GM19025 (cell line): Measurements from ENCODE around the gene PRPF6.
"Not testable (repeated sequence)": the region's sequence is repeated elsewhere in the genome, so short reads cannot be mapped to it uniquely, and the experiment has no call there.

ENCODE experiments used
- ATAC-seq: cut with Tn5 transposase; IDR thresholded peaks from one replicate; pipeline ENCODE4 v1.9.1; 2021; ENCODE audit warnings: mild to moderate bottlenecking, low read depth, moderate library complexity; ENCODE audit not compliant: unreplicated experiment

The PRPF6 gene

DNA sequence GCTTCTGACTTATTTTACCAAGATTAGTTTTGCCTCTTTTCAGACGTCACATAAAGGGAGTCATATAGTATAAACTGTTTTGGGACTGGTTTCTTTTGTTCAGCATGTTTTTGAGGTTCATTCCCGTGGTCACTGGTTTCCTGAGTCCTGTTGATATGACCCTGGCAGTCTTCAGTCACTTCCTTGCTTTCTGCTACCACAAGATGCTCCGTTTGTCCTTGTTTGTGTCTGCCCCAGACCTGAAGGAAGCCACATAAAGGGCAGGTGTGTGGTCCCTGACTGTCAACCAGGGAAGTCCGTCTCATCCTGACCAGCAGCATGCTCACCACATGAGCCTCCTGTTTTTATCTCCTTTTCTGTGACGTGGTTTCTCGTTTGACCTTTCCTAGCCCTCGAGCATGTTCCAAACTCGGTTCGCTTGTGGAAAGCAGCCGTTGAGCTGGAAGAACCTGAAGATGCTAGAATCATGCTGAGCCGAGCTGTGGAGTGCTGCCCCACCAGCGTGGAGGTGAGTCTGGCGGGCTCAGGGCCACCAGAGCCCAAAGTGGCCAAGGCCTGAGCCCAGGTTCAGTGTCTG lies 29.0 kb downstream of the PRPF6 start:
- ATAC-seq = no peak

DNA sequence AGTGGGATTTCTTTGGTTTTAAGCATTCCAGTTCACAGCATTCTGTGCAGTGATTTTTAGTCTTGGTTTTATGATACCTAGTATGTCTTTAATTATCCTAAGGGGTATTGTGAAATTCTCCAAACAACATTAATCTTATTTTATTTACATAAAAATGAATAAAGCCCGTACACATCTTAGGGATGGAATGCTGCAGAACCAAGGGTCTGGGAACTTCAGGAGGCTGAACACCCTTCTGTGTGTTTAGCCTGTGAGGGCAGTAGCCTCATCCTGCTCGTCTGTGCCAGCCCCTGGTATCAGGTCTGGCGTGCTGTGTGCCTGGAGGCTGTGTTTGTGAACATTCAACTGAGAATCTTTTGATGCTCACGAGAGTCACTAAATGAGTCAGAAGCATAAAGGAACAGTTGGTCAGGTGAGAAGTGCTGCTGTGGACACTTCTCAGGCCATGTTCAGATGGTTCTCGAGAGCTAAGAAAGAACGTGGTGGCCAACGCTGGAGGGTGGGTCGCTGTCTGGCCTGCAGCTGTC lies 29.8 kb downstream of the PRPF6 start:
- no peak for ATAC-seq

DNA sequence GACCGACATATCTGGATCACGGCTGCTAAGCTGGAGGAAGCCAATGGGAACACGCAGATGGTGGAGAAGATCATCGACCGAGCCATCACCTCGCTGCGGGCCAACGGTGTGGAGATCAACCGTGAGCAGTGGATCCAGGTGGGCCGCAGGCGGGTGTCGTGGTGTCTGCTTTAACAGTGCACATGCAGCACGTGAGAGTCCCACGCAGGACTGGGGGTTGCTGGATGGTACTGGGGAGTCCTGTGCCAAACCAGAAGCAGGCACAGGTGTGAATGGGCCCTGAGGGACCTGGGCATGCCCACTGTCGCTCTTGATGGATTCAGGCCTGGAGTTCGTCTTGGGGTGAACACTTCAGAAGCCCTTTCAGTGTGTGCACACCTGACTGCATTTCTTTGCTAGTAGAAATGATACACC lies 30.4 kb downstream of the PRPF6 start:
- no peak for ATAC-seq

DNA sequence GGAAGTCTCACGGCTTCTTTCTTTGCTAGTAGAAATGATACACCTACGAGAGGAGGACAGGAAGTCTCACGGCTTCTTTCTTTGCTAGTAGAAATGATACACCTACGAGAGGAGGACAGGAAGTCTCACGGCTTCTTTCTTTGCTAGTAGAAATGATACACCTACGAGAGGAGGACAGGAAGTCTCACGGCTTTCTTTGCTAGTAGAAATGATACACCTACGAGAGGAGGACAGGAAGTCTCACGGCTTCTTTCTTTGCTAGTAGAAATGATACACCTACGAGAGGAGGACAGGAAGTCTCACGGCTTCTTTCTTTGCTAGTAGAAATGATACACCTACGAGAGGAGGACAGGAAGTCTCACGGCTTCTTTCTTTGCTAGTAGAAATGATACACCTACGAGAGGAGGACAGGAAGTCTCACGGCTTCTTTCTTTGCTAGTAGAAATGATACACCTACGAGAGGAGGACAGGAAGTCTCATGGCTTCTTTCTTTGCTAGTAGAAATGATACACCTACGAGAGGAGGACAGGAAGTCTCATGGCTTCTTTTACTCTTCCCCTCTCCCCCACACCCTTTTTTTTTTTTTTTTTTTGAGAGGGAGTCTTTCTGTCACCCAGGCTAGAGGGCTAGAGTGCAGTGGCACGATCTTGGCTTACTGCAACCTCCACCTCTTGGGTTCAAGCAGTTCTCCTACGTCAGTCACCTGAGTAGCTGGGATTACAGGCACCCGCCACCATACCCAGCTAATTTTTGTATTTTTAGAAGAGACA lies 31.6 kb downstream of the PRPF6 start:
- ATAC-seq = not testable (repeated sequence)

DNA sequence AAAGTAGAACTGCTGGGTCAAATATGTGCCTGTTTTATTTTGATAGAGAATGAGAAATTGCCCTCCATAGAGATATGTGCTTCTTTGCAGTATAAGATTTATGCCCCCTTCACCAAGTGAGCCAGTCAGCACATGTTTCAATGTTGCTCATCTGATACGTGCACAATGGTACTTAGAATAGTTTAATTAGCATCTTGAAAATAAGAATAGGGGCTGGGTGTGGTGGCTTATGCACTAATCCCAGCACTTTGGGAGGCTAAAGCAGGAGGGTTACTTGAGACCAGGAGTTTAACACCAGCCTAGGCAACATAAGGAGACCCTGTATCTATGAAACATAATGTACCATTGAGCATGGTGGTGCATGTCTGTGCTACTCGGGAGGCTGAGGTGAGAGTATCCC lies 34.7 kb downstream of the PRPF6 start:
- no peak for ATAC-seq

DNA sequence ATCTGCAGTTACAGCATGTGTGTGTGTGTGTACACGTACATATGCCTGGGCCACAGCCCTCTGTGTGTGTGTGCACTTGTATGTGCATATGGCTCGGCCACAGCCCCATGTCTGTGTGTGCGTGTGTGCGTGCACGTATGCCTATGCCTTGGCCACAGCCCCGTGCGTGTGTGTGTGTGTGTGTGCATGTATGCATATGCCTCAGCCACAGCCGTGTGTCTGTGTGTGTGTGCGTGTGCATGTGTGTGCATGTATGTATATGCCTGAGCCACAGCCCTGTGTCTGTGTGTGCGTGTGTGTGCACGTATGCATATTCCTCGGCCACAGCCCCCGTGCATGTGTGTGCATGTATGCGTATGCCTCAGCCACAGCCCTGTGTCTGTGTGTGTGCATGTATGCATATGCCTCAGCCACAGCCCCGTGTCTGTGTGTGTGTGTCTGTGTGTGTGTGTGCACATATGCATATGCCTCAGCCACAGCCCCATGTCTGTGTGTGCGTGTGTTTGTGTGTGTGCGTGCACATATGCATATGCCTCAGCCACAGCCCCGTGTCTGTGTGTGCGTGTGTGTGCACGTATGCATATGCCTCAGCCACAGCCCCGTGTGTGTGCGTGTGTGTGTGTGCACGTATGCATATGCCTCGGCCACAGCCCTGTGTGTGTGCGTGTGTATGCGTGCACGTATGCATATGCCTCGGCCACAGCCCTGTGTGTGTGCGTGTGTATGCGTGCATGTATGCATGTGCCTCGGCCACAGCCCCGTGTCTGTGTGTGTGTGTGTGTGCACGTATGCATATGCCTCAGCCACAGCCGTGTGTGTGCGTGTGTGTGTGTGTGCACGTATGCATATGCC lies 40.4 kb downstream of the PRPF6 start:
- ATAC-seq = no peak

DNA sequence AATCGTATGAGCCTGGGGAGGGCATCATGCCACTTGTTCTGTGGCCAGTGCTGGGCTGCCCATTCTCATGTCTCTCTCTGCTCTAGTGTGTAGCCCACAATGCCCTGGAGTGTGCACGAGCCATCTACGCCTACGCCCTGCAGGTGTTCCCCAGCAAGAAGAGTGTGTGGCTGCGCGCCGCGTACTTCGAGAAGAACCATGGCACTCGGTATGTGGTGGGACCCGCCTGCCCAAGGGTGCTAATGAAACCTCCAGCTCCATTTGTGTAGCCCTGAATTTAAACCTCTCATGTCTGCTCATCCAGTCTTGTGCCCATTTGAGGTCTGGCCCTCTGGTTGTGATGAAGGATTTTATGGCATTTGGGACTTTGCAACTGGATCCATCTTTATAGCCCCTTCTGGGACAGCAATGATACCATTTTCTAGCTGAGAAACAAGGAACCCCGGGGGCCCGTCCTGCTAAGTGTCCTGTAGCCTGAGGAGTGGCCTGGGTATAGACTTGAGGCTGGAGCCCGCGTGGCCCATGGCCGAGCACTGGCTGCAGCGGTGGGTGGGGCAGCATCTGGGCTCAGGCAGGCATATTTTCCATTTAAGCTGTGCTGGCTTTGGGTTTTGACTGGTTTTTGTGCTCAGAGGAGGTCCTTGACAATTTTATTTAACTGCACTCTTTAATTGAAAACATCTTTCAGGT lies 41.9 kb downstream of the PRPF6 start:
- ATAC-seq = no peak

DNA sequence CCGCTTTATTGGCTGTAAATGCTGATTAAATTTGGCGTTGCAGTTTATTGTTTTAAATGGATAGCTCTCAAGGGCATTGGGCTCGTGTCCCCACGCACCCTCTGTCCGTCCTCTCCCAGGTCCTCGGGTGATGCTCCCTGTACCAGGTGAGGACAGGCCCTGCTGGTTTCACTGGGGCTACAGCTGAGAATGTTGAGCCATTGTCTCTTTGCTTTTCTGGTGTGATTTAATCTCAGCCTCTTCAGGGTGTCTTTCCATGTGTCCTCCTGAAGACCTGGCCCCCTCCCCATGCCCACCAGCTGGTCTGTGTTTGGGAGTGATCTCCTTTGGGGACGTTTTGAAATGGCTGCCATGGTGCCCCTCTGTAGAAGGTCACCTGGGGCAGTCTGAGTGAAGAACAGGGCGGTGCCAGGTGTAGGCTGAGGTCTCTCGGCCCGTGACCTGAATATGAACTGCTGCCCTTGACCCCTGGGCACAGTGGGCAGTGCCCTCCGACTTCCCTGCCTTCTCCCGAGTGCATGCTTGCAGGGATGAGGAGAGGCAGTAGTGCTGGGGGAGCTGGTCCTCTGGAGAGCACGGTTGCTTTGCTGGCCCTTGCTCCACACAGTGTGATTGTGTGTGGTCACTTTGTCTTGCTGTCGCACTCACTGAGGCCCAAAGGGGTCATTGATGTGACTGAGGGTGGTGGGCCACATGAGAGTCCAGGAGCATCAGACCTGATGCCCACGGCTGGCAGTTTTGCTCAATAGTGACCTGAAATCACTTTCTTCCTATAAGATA lies 42.6 kb downstream of the PRPF6 start:
- no peak for ATAC-seq

DNA sequence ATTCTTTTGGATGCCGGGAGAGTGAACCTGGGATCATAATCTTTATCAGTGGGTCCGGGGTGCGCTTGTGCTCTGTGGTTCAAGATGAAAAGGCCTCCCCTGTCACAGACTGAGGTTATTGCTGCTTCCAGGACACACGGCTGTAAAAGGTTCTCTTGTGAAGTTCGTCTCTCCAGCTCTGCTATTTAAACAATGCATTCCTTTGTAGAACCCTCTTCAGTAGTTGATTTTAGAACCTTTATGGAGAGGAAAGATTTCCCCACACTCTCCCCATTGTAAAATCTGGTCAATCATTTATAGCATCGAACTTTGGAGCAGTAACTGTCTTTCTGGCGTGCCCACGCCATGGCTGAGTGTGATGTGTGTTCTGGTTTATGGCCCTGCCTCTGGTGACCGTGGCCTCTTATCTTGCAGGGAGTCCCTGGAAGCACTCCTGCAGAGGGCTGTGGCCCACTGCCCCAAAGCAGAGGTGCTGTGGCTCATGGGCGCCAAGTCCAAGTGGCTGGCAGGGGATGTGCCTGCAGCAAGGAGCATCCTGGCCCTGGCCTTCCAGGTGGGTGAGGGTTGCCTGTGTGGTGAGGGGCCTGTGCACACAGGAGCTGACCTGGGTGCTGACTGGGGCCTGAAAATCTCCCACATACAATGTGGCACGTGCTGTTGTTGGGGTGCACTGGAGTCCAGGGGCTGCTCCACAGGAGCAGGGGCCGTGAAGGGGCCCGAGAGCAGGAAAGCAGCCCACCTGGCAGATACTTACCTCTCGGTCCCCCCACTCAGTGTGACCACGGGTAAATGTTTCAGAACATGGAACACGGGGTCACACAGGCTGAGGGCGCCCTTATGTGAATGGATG lies 43.4 kb downstream of the PRPF6 start:
- ATAC-seq = no peak

DNA sequence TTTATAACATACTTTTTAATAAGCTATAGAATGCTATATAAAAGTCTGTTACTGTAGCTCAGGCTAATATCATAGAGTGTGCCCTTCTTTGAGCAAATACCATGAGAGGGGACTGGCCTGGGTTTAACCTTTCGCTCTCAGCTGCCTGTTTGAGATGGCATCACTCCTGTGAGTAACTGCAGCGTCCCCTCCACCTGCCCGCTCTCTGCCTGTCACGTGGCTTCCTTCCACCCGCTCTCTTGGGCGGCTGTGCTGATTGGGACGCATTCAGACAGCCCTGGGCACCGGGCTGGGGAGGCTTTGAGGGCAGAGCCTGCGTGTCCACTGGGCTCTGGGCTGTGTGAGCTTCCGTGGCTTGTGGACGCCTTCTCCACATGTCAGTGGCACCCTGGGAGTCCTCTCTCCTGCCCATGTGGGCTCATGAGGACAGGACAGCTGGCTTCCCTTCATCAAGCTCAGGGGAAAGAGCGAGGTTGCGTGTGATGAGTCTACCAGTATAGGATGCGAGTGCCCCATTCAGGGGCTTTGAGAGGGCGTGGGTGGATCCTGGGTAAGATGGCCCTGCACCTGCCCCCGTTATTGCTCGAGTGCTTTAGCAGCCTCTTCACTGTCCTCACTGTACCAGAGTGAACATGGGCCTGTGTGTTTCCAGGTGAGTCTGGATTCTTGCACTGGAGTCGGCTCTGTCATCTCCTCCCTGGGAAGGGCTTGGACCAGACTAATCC lies 44.3 kb downstream of the PRPF6 start:
- ATAC-seq = no peak

DNA sequence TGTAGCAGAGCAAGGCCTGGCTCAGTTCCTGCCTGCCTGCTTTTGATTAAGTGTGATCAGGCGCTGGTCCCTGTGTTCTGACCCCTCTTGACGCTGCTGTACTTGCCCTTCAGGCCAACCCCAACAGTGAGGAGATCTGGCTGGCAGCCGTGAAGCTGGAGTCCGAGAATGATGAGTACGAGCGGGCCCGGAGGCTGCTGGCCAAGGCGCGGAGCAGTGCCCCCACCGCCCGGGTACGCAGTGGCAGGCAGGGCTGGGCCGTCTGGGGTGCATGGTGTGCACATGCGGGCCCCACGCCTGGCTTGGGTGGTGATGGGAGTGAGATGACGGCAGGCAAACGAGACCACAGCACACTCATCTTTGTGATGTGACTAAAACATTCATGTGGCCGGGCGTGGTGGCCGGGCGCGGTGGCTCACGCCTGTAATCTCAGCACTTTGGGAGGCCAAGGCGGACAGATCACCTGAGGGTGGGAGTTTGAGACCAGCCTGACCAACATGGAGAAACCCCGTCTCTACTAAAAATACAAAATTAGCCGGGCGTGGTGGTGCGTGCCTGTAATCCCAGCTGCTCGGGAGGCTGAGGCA lies 45.0 kb downstream of the PRPF6 start:
- no peak for ATAC-seq

DNA sequence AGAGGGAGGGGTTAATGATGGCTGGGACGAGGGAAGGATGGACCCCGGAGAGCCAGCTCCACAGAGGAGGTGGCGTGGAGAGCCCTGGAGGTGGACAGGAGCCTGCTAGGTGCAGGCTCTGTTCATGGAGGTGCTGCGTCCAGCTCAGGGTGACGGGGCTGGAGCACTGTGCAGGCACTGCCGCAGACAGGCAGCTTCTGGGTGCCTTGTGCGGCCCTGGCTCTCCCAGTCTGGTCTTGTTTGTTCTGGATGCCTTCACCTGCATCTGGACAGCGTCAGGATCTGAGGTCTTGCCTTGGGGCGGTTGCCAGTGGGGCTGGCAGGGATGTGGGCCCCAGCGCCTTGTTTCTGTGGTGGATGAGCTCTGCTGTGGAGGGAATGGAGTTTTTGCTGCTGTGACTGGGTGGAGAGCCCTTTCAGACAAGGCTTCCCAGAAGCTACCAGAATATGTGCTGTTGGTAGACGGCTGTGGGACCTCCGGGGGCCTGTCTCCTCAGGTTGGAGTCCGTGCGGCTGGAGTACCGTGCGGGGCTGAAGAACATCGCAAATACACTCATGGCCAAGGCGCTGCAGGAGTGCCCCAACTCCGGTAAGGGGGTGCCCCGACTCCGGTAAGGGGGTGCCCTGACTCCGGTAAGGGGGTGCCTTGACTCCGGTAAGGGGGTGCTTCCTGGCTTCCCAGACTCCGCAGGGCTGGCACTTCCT lies 47.2 kb downstream of the PRPF6 start:
- no peak for ATAC-seq

DNA sequence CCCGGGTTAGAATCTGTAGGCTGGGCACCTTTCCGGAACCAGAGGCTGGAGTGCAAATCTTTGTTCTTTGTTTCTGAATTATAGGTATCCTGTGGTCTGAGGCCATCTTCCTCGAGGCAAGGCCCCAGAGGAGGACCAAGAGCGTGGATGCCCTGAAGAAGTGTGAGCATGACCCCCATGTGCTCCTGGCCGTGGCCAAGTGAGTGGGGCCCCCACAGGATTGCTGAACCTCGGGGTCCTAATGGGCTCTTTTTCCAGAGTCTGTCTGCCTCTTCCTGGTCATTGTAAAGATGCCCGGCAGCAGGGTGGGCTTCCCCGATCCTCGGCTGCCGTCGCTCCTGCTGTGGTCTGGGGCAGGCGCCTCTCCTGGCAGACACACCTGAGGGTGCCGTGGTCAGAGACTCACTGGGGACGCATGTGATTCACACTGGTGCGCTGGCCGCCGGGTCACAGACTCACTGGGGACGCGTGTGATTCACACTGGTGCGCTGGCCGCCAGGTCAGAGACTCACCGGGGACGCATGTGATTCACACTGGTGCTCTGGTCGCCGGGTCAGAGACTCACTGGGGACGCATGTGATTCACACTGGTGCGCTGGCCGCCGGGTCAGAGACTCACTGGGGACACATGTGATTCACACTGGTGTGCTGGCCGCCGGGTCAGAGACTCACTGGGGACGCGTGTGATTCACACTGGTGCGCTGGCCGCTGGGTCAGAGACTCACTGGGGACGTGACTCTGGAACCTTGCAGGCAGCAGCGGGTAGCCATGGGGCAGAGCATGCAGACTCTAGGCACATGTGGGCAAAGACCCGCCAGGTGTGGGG lies 48.6 kb downstream of the PRPF6 start:
- ATAC-seq = no peak

DNA sequence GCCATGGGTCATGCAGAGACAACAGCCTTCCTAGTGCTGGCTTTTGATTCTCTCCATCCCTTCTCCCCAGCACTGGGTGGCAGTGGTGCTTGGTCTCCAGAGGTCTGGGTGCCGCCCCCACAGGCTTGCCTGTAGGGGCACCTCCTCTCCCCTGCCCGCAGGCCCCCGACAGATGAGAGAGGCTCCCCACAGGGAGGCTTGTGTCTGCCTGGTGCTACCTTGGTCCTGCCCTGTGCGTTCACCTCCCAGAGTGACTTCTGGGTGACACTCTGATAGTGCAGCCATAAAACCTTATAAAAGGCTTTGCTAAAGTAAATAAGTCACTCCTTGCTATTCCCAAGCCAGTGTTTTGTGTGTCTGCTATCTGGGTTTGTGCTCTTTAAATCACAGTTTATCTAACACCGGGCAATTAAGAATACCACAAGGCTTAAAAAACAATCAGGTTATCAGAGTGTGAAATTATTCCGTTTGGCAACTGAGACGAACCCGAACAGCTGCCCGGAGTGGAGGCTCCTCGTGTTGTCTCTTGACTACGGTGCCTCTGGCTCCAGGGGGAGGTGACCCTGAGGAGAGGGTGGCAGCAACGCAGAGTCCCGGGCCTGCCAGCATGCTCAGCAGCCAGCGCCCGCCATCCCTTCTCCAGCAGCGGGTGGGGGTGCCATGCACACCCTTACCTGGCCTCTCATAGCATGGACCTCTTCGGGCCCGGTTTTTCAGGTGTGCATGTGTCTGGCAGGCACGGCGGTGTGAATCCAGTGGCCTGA lies 49.6 kb downstream of the PRPF6 start:
- ATAC-seq = no peak

DNA sequence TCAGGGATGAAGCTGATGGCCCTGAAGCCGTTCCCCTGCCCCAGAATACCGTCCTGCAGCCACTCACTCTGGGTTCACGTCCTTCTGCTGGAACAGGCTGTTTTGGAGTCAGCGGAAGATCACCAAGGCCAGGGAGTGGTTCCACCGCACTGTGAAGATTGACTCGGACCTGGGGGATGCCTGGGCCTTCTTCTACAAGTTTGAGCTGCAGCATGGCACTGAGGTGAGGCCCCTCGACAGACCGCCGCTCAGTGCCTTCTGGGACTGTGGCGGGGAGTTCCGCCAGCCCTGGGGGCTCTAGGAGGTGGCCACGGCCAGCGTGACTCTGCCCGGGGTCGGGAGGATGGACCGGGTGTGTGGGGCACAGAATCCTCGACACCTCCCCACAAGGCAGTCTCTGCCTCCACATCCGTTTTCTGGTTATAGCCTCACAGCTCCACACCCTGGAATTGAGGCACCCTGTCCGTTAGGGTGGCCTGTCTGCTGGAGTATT lies 50.9 kb downstream of the PRPF6 start:
- ATAC-seq = no peak
